Liver (tissue), 9 donors: ENCODE data around the gene DMTF1. TPM values are rescaled to one million over a fixed set of nuclear protein-coding genes. Genes with fewer than 3 reads are reported as not detected.

Experiments
- DNase-seq: peaks from one replicate; pipeline ENCODE4 v3.0.0-alpha.2; 2017; ENCODE audit warnings: low spot score
- H3K27ac ChIP-seq, 2 donors: one replicate each; pipeline ENCODE4 v1.7.0; 2013; ENCODE audit warnings: inconsistent platforms in 2 of 2, low read length in 2 of 2, control low read depth in 1 of 2, low read depth in 1 of 2, mild to moderate bottlenecking in 1 of 2
- H3K27me3 ChIP-seq, 4 donors: one replicate each; pipeline versions ENCODE4 v1.6.1 to v1.7.0; 2013; ENCODE audit warnings: low read length in 3 of 4, inconsistent platforms in 1 of 4, mild to moderate bottlenecking in 1 of 4, moderate library complexity in 1 of 4; ENCODE audit not compliant: control insufficient read depth in 4 of 4, insufficient read depth in 4 of 4
- H3K36me3 ChIP-seq, 4 donors: one replicate each; pipeline versions ENCODE4 v1.6.1 to v1.7.0; 2013; ENCODE audit warnings: low read length in 3 of 4, mild to moderate bottlenecking in 3 of 4, low read depth in 1 of 4, moderate library complexity in 1 of 4; ENCODE audit not compliant: control insufficient read depth in 4 of 4, insufficient read depth in 3 of 4
- H3K4me1 ChIP-seq, 4 donors: one replicate each; pipeline versions ENCODE4 v1.6.1 to v1.7.0; 2013; ENCODE audit warnings: low read length in 3 of 4, mild to moderate bottlenecking in 3 of 4, moderate library complexity in 1 of 4; ENCODE audit not compliant: control insufficient read depth in 4 of 4, insufficient read depth in 4 of 4
- H3K4me3 ChIP-seq, 3 donors: one replicate each; pipeline versions ENCODE4 v1.6.1 to v1.7.0; 2013; ENCODE audit warnings: low read length in 3 of 3, control low read depth in 1 of 3, low read depth in 1 of 3, mild to moderate bottlenecking in 1 of 3
- H3K9ac ChIP-seq, 2 donors: one replicate each; pipeline ENCODE4 v1.7.0; 2013; ENCODE audit warnings: low read length in 2 of 2, mild to moderate bottlenecking in 2 of 2, moderate library complexity in 2 of 2, control low read depth in 1 of 2, low read depth in 1 of 2
- H3K9me3 ChIP-seq, 4 donors: one replicate each; pipeline versions ENCODE4 v1.6.1 to v1.7.0; 2013; ENCODE audit warnings: low read length in 3 of 4; ENCODE audit not compliant: control insufficient read depth in 4 of 4
- EGR1 ChIP-seq, 2 donors: IDR thresholded peaks; 2 replicates each; pipeline ENCODE4 v1.6.1; 2016 to 2018; ENCODE audit warnings: antibody characterized with exemption in 2 of 2, low read depth in 2 of 2
- FOXA1 ChIP-seq: IDR thresholded peaks from 2 replicates; pipeline ENCODE4 v1.6.1; 2016; ENCODE audit warnings: antibody characterized with exemption
- FOXA2 ChIP-seq: IDR thresholded peaks from 2 replicates; pipeline ENCODE4 v1.6.1; 2016; ENCODE audit warnings: antibody characterized with exemption
- GABPA ChIP-seq, 2 donors: IDR thresholded peaks in 1 of 2; conservative IDR thresholded peaks in 1 of 2; 2 replicates each; pipeline ENCODE4 v1.6.1; 2016; ENCODE audit warnings: antibody characterized with exemption in 2 of 2, mild to moderate bottlenecking in 1 of 2, moderate library complexity in 1 of 2
- JUND ChIP-seq, 2 donors: IDR thresholded peaks; 2 replicates each; pipeline ENCODE4 v1.6.1; 2016; ENCODE audit warnings: antibody characterized with exemption in 2 of 2
- NR2F2 ChIP-seq: IDR thresholded peaks from 2 replicates; pipeline ENCODE4 v1.6.1; 2016; ENCODE audit warnings: antibody characterized with exemption
- RAD21 ChIP-seq, 2 donors: IDR thresholded peaks; 2 replicates each; pipeline ENCODE4 v1.6.1; 2016; ENCODE audit warnings: antibody characterized with exemption in 2 of 2, mild to moderate bottlenecking in 2 of 2
- REST ChIP-seq: IDR thresholded peaks from 2 replicates; pipeline ENCODE4 v1.6.1; 2016; ENCODE audit warnings: antibody characterized with exemption, mild to moderate bottlenecking
- RXRA ChIP-seq, 2 donors: IDR thresholded peaks; 2 replicates each; pipeline ENCODE4 v1.6.1; 2017 to 2018; ENCODE audit warnings: antibody characterized with exemption in 2 of 2, mild to moderate bottlenecking in 1 of 2
- SP1 ChIP-seq: IDR thresholded peaks from 2 replicates; pipeline ENCODE4 v1.6.1; 2018; ENCODE audit warnings: antibody characterized with exemption, mild to moderate bottlenecking
- TAF1 ChIP-seq: conservative IDR thresholded peaks from 2 replicates; pipeline ENCODE4 v1.6.1; 2016; ENCODE audit warnings: antibody characterized with exemption, mild to moderate bottlenecking
- YY1 ChIP-seq: IDR thresholded peaks from 2 replicates; pipeline ENCODE4 v1.6.1; 2016; ENCODE audit warnings: antibody characterized with exemption, mild to moderate bottlenecking
- WGBS: extraction: QIAGEN DNeasy Blood & Tissue Kit; methylation state at CpG from one replicate; pipeline ENCODE4 v1.1.7; 2013; 5-methylcytosine and 5-hydroxymethylcytosine counted together
- polyA plus RNA-seq, 2 donors: library from polyadenylated mRNA; stranded (reverse) in 1 of 2; unstranded in 1 of 2; fragments of 200-250 nt in 1 of 2; fragments of >200 nt in 1 of 2; fragmentation: Nextera tagmentation in 1 of 2; extraction: Ambion mirVana in 1 of 2; gene quantifications; one replicate each; pipeline versions ENCODE4 v1.2.1 to v1.2.3, GENCODE V29; 2013 to 2015
- total RNA-seq, 2 donors: library from RNA; depleted of rRNA; stranded (reverse); fragments of >200 nt; gene quantifications; one replicate each; pipeline ENCODE4 v1.2.3, GENCODE V29; 2014
- TF ChIP-seq, protein P1 (sequence below): IDR thresholded peaks from 2 replicates; pipeline ENCODE4 v1.6.1; 2016; ENCODE audit warnings: antibody characterized with exemption
- TF ChIP-seq, protein P2 (sequence below): fragments of 150-350 bp; IDR thresholded peaks from 2 replicates; pipeline ENCODE4 v1.5.1; 2017; ENCODE audit warnings: improper control_type of control experiment, low read depth, low read length; ENCODE audit not compliant: missing input control
- TF ChIP-seq, protein P3 (sequence below): IDR thresholded peaks from 2 replicates; pipeline ENCODE4 v1.6.1; 2016; ENCODE audit warnings: antibody characterized with exemption
- donor health status: healthy.
- donor health status: healthy.
- donor health status: healthy.
- donor health status: healthy.
- donor health status: healthy.

DMTF1 gene
- total and polyA plus RNA-seq, 4 donors, result 6.5 to 54.6 (median 26.0) TPM

- TF ChIP-seq SP1, result no peak
Measured at GRCh38 chr7:87212498-87212897, 60.2 kb downstream of the DMTF1 start (continued).

DNA sequence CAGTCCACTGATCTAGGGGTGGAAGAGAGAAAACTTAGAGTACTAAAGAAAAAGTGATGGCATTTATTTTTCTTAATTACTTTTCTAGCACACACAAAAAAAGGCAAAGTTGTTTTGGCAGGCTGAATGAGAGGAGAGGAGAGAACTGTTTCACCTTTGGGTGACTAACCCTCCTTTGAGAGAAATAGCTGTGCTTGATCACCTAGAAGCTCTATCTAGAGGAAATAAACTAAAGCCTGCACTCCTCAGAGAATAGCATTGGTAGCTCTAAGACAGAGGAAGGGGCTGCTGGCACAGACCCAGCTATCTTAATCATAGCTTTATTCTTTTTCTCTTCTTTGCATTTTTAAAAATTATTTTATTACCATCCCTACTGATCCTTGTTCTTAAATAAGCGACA, 61.0 kb downstream of the DMTF1 start:
- no peaks in the 10 kb centered on the region for H3K9me3 ChIP-seq
- no peak overlapping the region for H3K9ac ChIP-seq
- no peak overlapping the region for H3K4me3 ChIP-seq
- WGBS, result 95% methylated on average over 1 of the region's 1 CpG
- TF ChIP-seq, protein P1, sequence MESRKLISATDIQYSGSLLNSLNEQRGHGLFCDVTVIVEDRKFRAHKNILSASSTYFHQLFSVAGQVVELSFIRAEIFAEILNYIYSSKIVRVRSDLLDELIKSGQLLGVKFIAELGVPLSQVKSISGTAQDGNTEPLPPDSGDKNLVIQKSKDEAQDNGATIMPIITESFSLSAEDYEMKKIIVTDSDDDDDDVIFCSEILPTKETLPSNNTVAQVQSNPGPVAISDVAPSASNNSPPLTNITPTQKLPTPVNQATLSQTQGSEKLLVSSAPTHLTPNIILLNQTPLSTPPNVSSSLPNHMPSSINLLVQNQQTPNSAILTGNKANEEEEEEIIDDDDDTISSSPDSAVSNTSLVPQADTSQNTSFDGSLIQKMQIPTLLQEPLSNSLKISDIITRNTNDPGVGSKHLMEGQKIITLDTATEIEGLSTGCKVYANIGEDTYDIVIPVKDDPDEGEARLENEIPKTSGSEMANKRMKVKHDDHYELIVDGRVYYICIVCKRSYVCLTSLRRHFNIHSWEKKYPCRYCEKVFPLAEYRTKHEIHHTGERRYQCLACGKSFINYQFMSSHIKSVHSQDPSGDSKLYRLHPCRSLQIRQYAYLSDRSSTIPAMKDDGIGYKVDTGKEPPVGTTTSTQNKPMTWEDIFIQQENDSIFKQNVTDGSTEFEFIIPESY, result no peak
- TF ChIP-seq EGR1 (IDR thresholded peaks at IDR 0.05; ENCODE audit: low read depth in 2 of 2) (no peak), RAD21 (IDR thresholded peaks at IDR 0.05) (no peak), REST (no peak), FOXA2 (no peak), GABPA (IDR thresholded peaks at IDR 0.05 in 1 of 2, conservative IDR thresholded peaks at IDR 0.05 in 1 of 2) (no peak), NR2F2 (no peak), TAF1 (no peak), RXRA (IDR thresholded peaks at IDR 0.05) (no peak), FOXA1 (no peak)
- TF ChIP-seq, protein P2, sequence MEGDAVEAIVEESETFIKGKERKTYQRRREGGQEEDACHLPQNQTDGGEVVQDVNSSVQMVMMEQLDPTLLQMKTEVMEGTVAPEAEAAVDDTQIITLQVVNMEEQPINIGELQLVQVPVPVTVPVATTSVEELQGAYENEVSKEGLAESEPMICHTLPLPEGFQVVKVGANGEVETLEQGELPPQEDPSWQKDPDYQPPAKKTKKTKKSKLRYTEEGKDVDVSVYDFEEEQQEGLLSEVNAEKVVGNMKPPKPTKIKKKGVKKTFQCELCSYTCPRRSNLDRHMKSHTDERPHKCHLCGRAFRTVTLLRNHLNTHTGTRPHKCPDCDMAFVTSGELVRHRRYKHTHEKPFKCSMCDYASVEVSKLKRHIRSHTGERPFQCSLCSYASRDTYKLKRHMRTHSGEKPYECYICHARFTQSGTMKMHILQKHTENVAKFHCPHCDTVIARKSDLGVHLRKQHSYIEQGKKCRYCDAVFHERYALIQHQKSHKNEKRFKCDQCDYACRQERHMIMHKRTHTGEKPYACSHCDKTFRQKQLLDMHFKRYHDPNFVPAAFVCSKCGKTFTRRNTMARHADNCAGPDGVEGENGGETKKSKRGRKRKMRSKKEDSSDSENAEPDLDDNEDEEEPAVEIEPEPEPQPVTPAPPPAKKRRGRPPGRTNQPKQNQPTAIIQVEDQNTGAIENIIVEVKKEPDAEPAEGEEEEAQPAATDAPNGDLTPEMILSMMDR, result no peak
- H3K27me3 ChIP-seq, result no peaks in the 10 kb centered on the region
- no peak overlapping the region for H3K27ac ChIP-seq
- H3K36me3 ChIP-seq, result no peaks in the 10 kb centered on the region
- peaks cover 0 to 1% (median 0%) of the 10 kb centered on the region in 4 donors for H3K4me1 ChIP-seq
- no peak for DNase-seq

DNA sequence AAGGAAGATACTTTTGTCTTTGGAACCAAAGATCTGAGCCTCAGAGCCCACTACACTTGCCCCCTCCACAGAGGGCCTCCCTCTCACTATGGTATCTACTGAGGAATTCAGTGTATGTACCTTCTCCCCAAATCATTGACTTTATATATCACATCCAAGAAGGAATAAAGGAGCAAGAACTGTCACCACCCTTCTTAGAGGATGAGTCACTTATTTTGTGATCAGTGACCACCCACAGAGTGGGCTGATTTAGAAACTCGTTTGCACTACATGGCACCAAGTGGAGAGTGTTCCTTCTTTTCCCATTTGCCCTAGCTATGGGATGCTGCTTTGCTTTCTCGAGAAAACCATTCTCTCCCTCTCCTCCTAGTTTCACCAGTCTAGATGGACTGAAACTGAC, 61.6 kb downstream of the DMTF1 start:
- Histone ChIP-seq H3K9me3 (no peaks in the 10 kb centered on the region), H3K27me3 (no peaks in the 10 kb centered on the region), H3K36me3 (no peaks in the 10 kb centered on the region), H3K27ac (no peak overlapping the region), H3K4me3 (no peak overlapping the region), H3K4me1 (peaks cover 0 to 2% (median 1%) of the 10 kb centered on the region in 4 donors), H3K9ac (no peak overlapping the region)
- TF ChIP-seq RXRA (IDR thresholded peaks at IDR 0.05), result no peak
- TF ChIP-seq, protein P2, result no peak
- TF ChIP-seq FOXA1, result no peak
- no peak for TF ChIP-seq EGR1 (IDR thresholded peaks at IDR 0.05; ENCODE audit: low read depth in 2 of 2)
- TF ChIP-seq JUND (IDR thresholded peaks at IDR 0.05), result no peak
- no peak for TF ChIP-seq YY1
- TF ChIP-seq, protein P3, sequence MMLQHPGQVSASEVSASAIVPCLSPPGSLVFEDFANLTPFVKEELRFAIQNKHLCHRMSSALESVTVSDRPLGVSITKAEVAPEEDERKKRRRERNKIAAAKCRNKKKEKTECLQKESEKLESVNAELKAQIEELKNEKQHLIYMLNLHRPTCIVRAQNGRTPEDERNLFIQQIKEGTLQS, result no peak
- TF ChIP-seq FOXA2, result no peak
- no peak for TF ChIP-seq REST
- no peak for TF ChIP-seq TAF1
- TF ChIP-seq RAD21 (IDR thresholded peaks at IDR 0.05), result no peak
- TF ChIP-seq SP1, result no peak
- TF ChIP-seq NR2F2, result no peak
- no peak for TF ChIP-seq GABPA (IDR thresholded peaks at IDR 0.05 in 1 of 2, conservative IDR thresholded peaks at IDR 0.05 in 1 of 2)
- WGBS, result 70% methylated on average over 2 of the region's 2 CpGs
- no peak for DNase-seq
